Activated CD4-positive, alpha-beta T cell treated with anti-CD3 and anti-CD28 coated beads, Interleukin-2, amount 10 ng/mL, durations not matched to agents 24 days and 14 days (primary cell): Measurements from ENCODE around the gene SYT5. TPM values are rescaled to one million over a fixed set of nuclear protein-coding genes. Genes with fewer than 3 reads are reported as not detected.
A peak's percentile ranks its signal among the peaks of the same experiment; 100 is the strongest.
"Not testable (repeated sequence)": the region's sequence is repeated elsewhere in the genome, so short reads cannot be mapped to it uniquely, and the experiment has no call there.

ENCODE experiments used
- DNase-seq: peaks from one replicate; pipeline ENCODE4 v3.0.0; 2022
- H3K27ac Mint-ChIP-seq: one replicate; pipeline ENCODE4 v1.8.0; 2022; ENCODE audit warnings: mild to moderate bottlenecking, mixed read lengths
- H3K27me3 Mint-ChIP-seq: one replicate; pipeline ENCODE4 v1.8.0; 2022; ENCODE audit warnings: mixed read lengths
- H3K36me3 Mint-ChIP-seq: one replicate; pipeline ENCODE4 v1.8.0; 2022; ENCODE audit warnings: low read depth, mild to moderate bottlenecking, mixed read lengths
- H3K4me1 Mint-ChIP-seq: one replicate; pipeline ENCODE4 v1.8.0; 2021; ENCODE audit warnings: mixed read lengths
- H3K4me3 Mint-ChIP-seq: one replicate; pipeline ENCODE4 v1.8.0; 2022; ENCODE audit warnings: mild to moderate bottlenecking, moderate library complexity, mixed read lengths
- H3K9me3 Mint-ChIP-seq: one replicate; pipeline ENCODE4 v1.8.0; 2021; ENCODE audit warnings: mixed read lengths
- intact Hi-C: fragments of 100-400 bp; cut with micrococcal nuclease; formaldehyde crosslinking; loops from one replicate; pipeline ENCODE4 v1.15.1; 2023
- total RNA-seq: library from RNA; stranded (reverse); gene quantifications from 2 replicates; pipeline ENCODE4 v1.2.3, GENCODE V29; 2022

The SYT5 gene
- total RNA-seq, 1 donor from 2014 or later = not detected

GRCh38 chr19:55220525-55220924 is 40.4 kb upstream of the SYT5 start:
- intact Hi-C loops = no loop called here
- peaks cover 8% of the 10 kb centered on the region for H3K27me3 Mint-ChIP-seq
- no peak for DNase-seq
- peaks cover 8% of the 10 kb centered on the region for H3K9me3 Mint-ChIP-seq
- H3K36me3 Mint-ChIP-seq = peaks cover 21% of the 10 kb centered on the region
- H3K27ac Mint-ChIP-seq = no peak overlapping the region
- no peak overlapping the region for H3K4me3 Mint-ChIP-seq
- H3K4me1 Mint-ChIP-seq = peaks cover 16% of the 10 kb centered on the region

- Mint-ChIP-seq H3K36me3 (peaks cover 14% of the 10 kb centered on the region), H3K27me3 (peaks cover 15% of the 10 kb centered on the region), H3K9me3 (peaks cover 17% of the 10 kb centered on the region), H3K27ac (peak overlapping the region; percentile 74), H3K4me1 (peaks cover 16% of the 10 kb centered on the region), H3K4me3 (peak overlapping the region; percentile 68)
- peak; percentile 89 for DNase-seq
- intact Hi-C loops = loop anchor here (1.0 kb wide), 1 partner anchor 43 kb away; the partner anchor contains the start of gene PPP6R1
Observed at GRCh38 chr19:55216461-55217198, 36.5 kb upstream of the SYT5 start.

- H3K27me3 Mint-ChIP-seq = peaks cover 23% of the 10 kb centered on the region
- intact Hi-C loops = no loop called here
Observed at GRCh38 chr19:55213547-55213946, 33.5 kb upstream of the SYT5 start.

GRCh38 chr19:55212447-55212846 is 32.4 kb upstream of the SYT5 start:
- intact Hi-C loops = no loop called here
- no peak overlapping the region for H3K27ac Mint-ChIP-seq
- peak; percentile 77 for DNase-seq
- H3K27me3 Mint-ChIP-seq = peaks cover 23% of the 10 kb centered on the region
- peaks cover 17% of the 10 kb centered on the region for H3K9me3 Mint-ChIP-seq
- H3K36me3 Mint-ChIP-seq = no peaks in the 10 kb centered on the region
- H3K4me1 Mint-ChIP-seq = peaks cover 14% of the 10 kb centered on the region
- H3K4me3 Mint-ChIP-seq = no peak overlapping the region

More at GRCh38 chr19:55213547-55213946, 33.5 kb upstream of the SYT5 start:
- no peak overlapping the region for H3K4me3 Mint-ChIP-seq
- H3K36me3 Mint-ChIP-seq = no peaks in the 10 kb centered on the region
- H3K4me1 Mint-ChIP-seq = peaks cover 14% of the 10 kb centered on the region
- no peak overlapping the region for H3K27ac Mint-ChIP-seq
- no peak for DNase-seq
- peaks cover 17% of the 10 kb centered on the region for H3K9me3 Mint-ChIP-seq

GRCh38 chr19:55209693-55210472 is 29.8 kb upstream of the SYT5 start:
- peaks cover 8% of the 10 kb centered on the region for H3K9me3 Mint-ChIP-seq
- no peak for DNase-seq
- peaks cover 3% of the 10 kb centered on the region for H3K4me1 Mint-ChIP-seq
- H3K27me3 Mint-ChIP-seq = peaks cover 23% of the 10 kb centered on the region
- H3K4me3 Mint-ChIP-seq = no peak overlapping the region
- H3K36me3 Mint-ChIP-seq = no peaks in the 10 kb centered on the region
- intact Hi-C loops = no loop called here
- no peak overlapping the region for H3K27ac Mint-ChIP-seq

GRCh38 chr19:55208880-55209692 is 29.0 kb upstream of the SYT5 start, which contains the start of gene PTPRH:
TSS of gene PTPRH (minus strand) at chr19:55209501. CDS start at chr19:55209433, 68 bp downstream.
- Mint-ChIP-seq H3K36me3 (no peaks in the 10 kb centered on the region), H3K27ac (no peak within 1 kb of the TSS), H3K9me3 (peaks cover 8% of the 10 kb centered on the region)

GRCh38 chr19:55206664-55207500 is 26.8 kb upstream of the SYT5 start:
- Mint-ChIP-seq H3K27me3 (peaks cover 19% of the 10 kb centered on the region), H3K4me3 (peak overlapping the region; percentile 34), H3K9me3 (no peaks in the 10 kb centered on the region), H3K36me3 (no peaks in the 10 kb centered on the region), H3K27ac (peak overlapping the region; percentile 9), H3K4me1 (peaks cover 3% of the 10 kb centered on the region)
- DNase-seq = peak; percentile 78
- intact Hi-C loops = no loop called here

More at GRCh38 chr19:55208880-55209692, 29.0 kb upstream of the SYT5 start, which contains the start of gene PTPRH:
- peaks cover 21% of the 10 kb centered on the region for H3K27me3 Mint-ChIP-seq
- no peak within 1 kb of the TSS for H3K4me3 Mint-ChIP-seq
- intact Hi-C loops = no loop called here
- no peak for DNase-seq
- H3K4me1 Mint-ChIP-seq = peaks cover 3% of the 10 kb centered on the region

GRCh38 chr19:55202199-55202598 is 22.1 kb upstream of the SYT5 start:
- H3K9me3 Mint-ChIP-seq, H3K4me3 Mint-ChIP-seq, H3K27ac Mint-ChIP-seq, H3K36me3 Mint-ChIP-seq, intact Hi-C loops, H3K4me1 Mint-ChIP-seq, DNase-seq: not testable (repeated sequence)
- peaks cover 13% of the 10 kb centered on the region for H3K27me3 Mint-ChIP-seq

GRCh38 chr19:55199620-55200204 is 19.6 kb upstream of the SYT5 start:
- H3K36me3 Mint-ChIP-seq = no peaks in the 10 kb centered on the region
- intact Hi-C loops = no loop called here
- H3K9me3 Mint-ChIP-seq = no peaks in the 10 kb centered on the region
- no peaks in the 10 kb centered on the region for H3K4me1 Mint-ChIP-seq
- H3K27ac Mint-ChIP-seq = no peak overlapping the region
- DNase-seq = no peak
- H3K4me3 Mint-ChIP-seq = no peak overlapping the region
- H3K27me3 Mint-ChIP-seq = peaks cover 6% of the 10 kb centered on the region

GRCh38 chr19:55198651-55199050 is 18.6 kb upstream of the SYT5 start:
- H3K4me3 Mint-ChIP-seq = no peak overlapping the region
- intact Hi-C loops = no loop called here
- peaks cover 6% of the 10 kb centered on the region for H3K27me3 Mint-ChIP-seq
- no peaks in the 10 kb centered on the region for H3K9me3 Mint-ChIP-seq
- H3K36me3 Mint-ChIP-seq = no peaks in the 10 kb centered on the region
- H3K4me1 Mint-ChIP-seq = no peaks in the 10 kb centered on the region
- no peak overlapping the region for H3K27ac Mint-ChIP-seq
- DNase-seq = no peak

- no peak for DNase-seq
- no peaks in the 10 kb centered on the region for H3K36me3 Mint-ChIP-seq
- H3K9me3 Mint-ChIP-seq = no peaks in the 10 kb centered on the region
- intact Hi-C loops = no loop called here
- H3K4me1 Mint-ChIP-seq = no peaks in the 10 kb centered on the region
- peaks cover 4% of the 10 kb centered on the region for H3K27me3 Mint-ChIP-seq
- H3K4me3 Mint-ChIP-seq = no peak overlapping the region
- H3K27ac Mint-ChIP-seq = no peak overlapping the region
Observed at GRCh38 chr19:55197528-55197927, 17.4 kb upstream of the SYT5 start.

- no peaks in the 10 kb centered on the region for H3K9me3 Mint-ChIP-seq
- H3K4me3 Mint-ChIP-seq = no peak overlapping the region
- no peaks in the 10 kb centered on the region for H3K36me3 Mint-ChIP-seq
- intact Hi-C loops = no loop called here
- peaks cover 4% of the 10 kb centered on the region for H3K27me3 Mint-ChIP-seq
- H3K4me1 Mint-ChIP-seq = no peaks in the 10 kb centered on the region
- no peak overlapping the region for H3K27ac Mint-ChIP-seq
- DNase-seq = no peak
Observed at GRCh38 chr19:55196803-55197202, 16.7 kb upstream of the SYT5 start.

- no peak overlapping the region for H3K27ac Mint-ChIP-seq
Observed at GRCh38 chr19:55193481-55193880, 13.4 kb upstream of the SYT5 start.

More at GRCh38 chr19:55193481-55193880, 13.4 kb upstream of the SYT5 start:
- DNase-seq = no peak
- no peaks in the 10 kb centered on the region for H3K9me3 Mint-ChIP-seq
- no peaks in the 10 kb centered on the region for H3K36me3 Mint-ChIP-seq
- H3K4me3 Mint-ChIP-seq = no peak overlapping the region
- peaks cover 4% of the 10 kb centered on the region for H3K4me1 Mint-ChIP-seq
- H3K27me3 Mint-ChIP-seq = peaks cover 2% of the 10 kb centered on the region
- intact Hi-C loops = no loop called here
